Occipital lobe (tissue), 2 donors: ENCODE data around the gene SPNS2. TPM values are rescaled to one million over a fixed set of nuclear protein-coding genes. Genes with fewer than 3 reads are reported as not detected.

Experiments
- DNase-seq: peaks from one replicate; lab custom pipeline; 2025; lab: John Stamatoyannopoulos, UW
- total RNA-seq: library from RNA; depleted of rRNA; stranded (reverse); fragments of >200 nt; gene quantifications from one replicate; pipeline ENCODE4 v1.2.3, GENCODE V29; 2014

SPNS2 gene
- total RNA-seq, 1 donor from 2014 or later: 15.9 TPM

DNA sequence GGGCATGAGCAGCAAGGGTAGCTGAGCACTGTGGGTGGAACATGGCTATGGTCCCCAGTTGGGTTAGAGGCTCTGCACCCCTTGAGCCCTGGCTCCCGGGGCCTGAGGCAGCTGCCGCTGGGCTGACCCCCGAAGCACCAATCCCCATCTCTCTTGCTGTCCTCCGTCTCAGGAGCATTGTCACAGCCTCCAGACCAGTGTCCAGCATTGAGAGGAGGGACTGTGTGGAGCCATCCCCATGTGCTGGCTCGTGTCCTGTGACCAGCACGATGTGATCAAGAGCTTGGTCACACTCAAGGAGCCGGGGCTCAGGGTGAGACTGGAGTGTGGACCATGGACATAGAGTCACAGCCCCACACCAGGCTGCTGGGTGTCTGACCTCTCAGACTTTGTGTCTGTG, 88.5 kb downstream of the SPNS2 start:
- no peak for DNase-seq

DNA sequence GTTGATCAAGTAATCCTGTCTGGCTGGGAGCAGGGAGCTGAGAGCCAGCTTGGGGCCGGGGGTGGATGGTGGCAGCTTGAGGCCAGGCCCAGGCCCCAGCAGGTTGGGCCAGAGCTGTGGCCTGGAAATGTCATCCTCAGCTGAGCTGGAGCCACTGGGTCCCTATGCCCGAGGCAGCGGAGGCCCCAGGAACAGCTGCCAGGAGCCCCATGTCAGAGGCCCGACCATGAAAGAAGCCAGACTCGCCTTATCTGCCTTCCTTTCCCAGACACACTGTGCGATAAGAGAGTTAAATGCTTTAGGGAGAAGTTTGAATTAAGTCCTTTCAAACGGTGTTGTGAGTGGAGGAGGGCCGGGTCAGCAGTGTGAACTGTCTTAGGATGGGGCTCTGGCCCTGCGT, 89.1 kb downstream of the SPNS2 start:
- DNase-seq: no peak

- no peak for DNase-seq
Observed at GRCh38 chr17:4588391-4588790, 89.7 kb downstream of the SPNS2 start.

Other genes starting within 250 kb of the SPNS2 start
- gene ANKFY1, start 234.9 kb upstream of the SPNS2 start, total RNA-seq: 36.5 TPM
- gene UBE2G1, start 132.2 kb upstream of the SPNS2 start, total RNA-seq: 43.4 TPM
- gene SPNS3, start 64.9 kb upstream of the SPNS2 start, total RNA-seq: 0.47 TPM
- 28.5 TPM for gene MYBBP1A, start 56.5 kb downstream of the SPNS2 start, total RNA-seq
- not detected for gene GGT6, start 61.7 kb downstream of the SPNS2 start, total RNA-seq
- gene SMTNL2, start 85.6 kb downstream of the SPNS2 start, total RNA-seq: 3.7 TPM
- not detected for gene ALOX15, start 142.8 kb downstream of the SPNS2 start, total RNA-seq
- 33.5 TPM for gene PELP1, start 205.3 kb downstream of the SPNS2 start, total RNA-seq
- gene ARRB2, start 211.8 kb downstream of the SPNS2 start, total RNA-seq: 10.5 TPM
- gene MED11, start 232.5 kb downstream of the SPNS2 start, total RNA-seq: 5.6 TPM
- gene ZMYND15, start 241.0 kb downstream of the SPNS2 start, total RNA-seq: 0.31 TPM
- 1.2 TPM for gene CXCL16, start 241.0 kb downstream of the SPNS2 start, total RNA-seq